HFFc6 (cell line): ENCODE results near the gene METAP1D. TPM values are rescaled to one million over a fixed set of nuclear protein-coding genes. Genes with fewer than 3 reads are reported as not detected.
"Not testable (repeated sequence)": the region's sequence is repeated elsewhere in the genome, so short reads cannot be mapped to it uniquely, and the experiment has no call there.

ENCODE experiments used
- DNase-seq: peaks from one replicate; pipeline ENCODE4 v3.0.0-alpha.2; 2018
- H3K27ac Mint-ChIP-seq: 2 replicates; pipeline ENCODE4 v1.8.0; 2020; ENCODE audit warnings: mild to moderate bottlenecking, mixed read lengths
- H3K27me3 Mint-ChIP-seq: 2 replicates; pipeline ENCODE4 v1.8.0; 2021; ENCODE audit warnings: mild to moderate bottlenecking, moderate library complexity, mixed read lengths; ENCODE audit not compliant: insufficient read depth
- H3K36me3 Mint-ChIP-seq: 2 replicates; pipeline ENCODE4 v1.8.0; 2021; ENCODE audit warnings: low read depth, mixed read lengths
- H3K4me1 Mint-ChIP-seq: 2 replicates; pipeline ENCODE4 v1.8.0; 2020; ENCODE audit warnings: low read depth, mixed read lengths
- H3K4me3 Mint-ChIP-seq: 2 replicates; pipeline ENCODE4 v1.8.0; 2020; ENCODE audit warnings: mild to moderate bottlenecking, moderate library complexity, mixed read lengths
- H3K9me3 Mint-ChIP-seq: 2 replicates; pipeline ENCODE4 v1.8.0; 2020; ENCODE audit warnings: mild to moderate bottlenecking, mixed read lengths
- CTCF ChIP-seq: fragments of 200-600 bp; sonication (generic); IDR thresholded peaks from 2 replicates; pipeline ENCODE4 v1.5.0; 2021; ENCODE audit warnings: antibody characterized with exemption, mild to moderate bottlenecking
- total RNA-seq, 6 experiments: library from RNA; stranded (reverse); fragmentation: NEBNext Ultra II Directional; extraction: Animal tissue kit (Norgen Biotek cat#: 25700); gene quantifications; 2 replicates in 1 of 6; 3 replicates in 5 of 6; pipeline ENCODE4 v1.2.3, GENCODE V29; 2021

Gene METAP1D
- total RNA-seq, 6 experiments from 2014 or later, result 5.3 to 7.5 (median 6.2) TPM

DNA sequence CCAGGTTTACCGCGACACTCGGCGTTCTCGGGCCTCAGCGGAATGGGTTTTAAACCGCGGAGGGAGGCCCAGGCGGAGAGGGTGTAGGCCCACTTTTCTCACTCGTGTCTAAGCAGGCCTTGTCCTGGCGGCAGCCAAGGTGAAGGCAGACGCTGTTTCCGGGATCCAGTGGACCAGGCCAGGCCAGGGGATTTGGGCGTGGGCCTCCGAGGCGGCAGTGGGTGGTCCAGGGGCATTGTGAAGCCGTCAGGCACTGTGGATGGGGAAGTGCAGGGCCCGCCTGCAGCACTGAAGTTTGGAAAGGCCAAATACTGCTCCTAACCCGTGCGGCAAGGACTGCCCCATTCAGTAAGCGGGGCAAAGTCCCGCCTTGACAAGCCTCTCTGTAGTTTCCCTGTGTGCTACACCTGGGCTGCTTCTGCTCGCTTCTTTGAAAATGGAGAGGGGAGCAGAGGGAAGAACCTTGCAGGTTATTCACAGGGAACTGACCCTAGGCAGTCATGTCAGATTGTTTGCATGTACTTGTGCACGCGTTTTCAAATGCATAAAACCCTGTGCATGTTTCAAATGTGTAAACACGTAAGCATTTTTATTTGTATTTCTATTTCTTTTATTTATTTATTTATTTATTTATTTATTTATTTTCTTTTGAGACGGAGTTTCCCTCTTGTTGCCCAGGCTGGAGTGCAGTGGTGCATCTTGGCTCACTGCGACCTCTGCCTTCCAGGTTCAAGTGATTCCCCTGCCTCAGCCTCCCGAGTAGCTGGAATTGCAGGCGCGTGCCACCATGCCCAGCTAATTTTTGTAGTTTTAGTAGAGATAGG lies 110.4 kb downstream of the METAP1D start:
- Mint-ChIP-seq H3K27ac (no peak overlapping the region), H3K4me1 (peaks cover 16% of the 10 kb centered on the region), H3K4me3 (no peak overlapping the region), H3K27me3 (no peaks in the 10 kb centered on the region), H3K36me3 (no peaks in the 10 kb centered on the region), H3K9me3 (no peaks in the 10 kb centered on the region)
- no peak for TF ChIP-seq CTCF
- no peak for DNase-seq

DNA sequence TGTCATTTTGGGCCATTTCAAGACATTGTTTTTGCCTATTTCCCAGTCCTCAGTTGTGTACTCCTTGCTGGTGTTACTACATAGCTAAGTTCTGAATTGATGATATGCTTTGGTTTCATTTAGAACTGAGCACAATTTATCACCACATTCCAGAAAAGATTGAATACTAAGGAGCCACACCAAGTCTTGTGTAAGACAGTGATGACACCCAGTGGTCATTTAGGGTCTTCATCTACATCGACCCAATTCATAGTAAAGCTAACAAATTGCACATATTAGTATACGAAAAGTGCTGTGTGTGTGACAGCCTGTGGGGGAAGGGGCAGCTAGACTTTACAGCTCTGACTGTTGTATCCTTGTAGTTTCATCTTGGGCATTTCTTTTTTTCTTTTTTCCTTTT lies 113.9 kb downstream of the METAP1D start:
- Mint-ChIP-seq H3K27ac (no peak overlapping the region), H3K9me3 (no peaks in the 10 kb centered on the region), H3K4me1 (peaks cover 9% of the 10 kb centered on the region), H3K4me3 (no peak overlapping the region), H3K36me3 (no peaks in the 10 kb centered on the region), H3K27me3 (no peaks in the 10 kb centered on the region)
- TF ChIP-seq CTCF, result peak; percentile 76
- DNase-seq, result peak; percentile 49

DNA sequence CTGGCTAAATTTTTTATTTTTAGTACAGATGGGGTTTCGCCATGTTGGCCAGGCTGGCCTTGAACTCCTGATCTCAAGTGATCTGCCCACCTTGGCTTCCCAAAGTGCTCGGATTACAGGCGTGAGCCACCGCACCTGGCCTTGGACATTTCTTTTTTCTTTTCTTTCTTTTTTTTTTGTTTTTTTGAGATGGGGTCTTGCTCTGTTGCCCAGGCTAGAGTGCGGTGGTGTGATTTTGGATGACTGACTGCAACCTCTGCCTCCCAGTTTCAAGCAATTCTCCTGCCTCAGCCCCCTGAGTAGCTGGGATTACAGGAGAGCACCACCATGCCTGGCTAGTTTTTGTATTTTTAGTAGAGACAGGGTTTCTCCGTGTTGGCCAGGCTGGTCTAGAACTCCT lies 114.4 kb downstream of the METAP1D start:
- not testable (repeated sequence) for DNase-seq, H3K9me3 Mint-ChIP-seq, H3K27ac Mint-ChIP-seq, H3K36me3 Mint-ChIP-seq, H3K27me3 Mint-ChIP-seq, H3K4me3 Mint-ChIP-seq
- peaks cover 15% of the 10 kb centered on the region for H3K4me1 Mint-ChIP-seq

DNA sequence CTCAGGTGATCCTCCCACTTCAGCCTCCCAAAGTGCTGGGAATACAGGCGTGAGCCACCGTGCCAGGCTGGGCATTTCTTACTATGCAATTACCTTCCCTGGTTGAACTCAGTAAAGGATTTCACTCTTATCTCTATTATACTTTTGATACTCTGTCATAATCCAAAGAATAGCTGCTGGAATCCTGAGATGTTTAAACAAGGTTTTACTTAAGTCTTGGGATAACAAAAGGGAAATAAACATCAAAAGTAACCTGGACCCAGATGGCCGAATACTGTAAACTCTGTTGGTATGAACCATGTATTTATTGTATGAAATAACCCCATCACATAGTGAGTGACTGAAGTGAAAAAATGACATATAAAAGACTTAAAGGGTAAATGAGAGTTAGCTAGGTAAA lies 114.8 kb downstream of the METAP1D start:
- H3K9me3 Mint-ChIP-seq, result no peaks in the 10 kb centered on the region
- no peak for DNase-seq
- H3K4me3 Mint-ChIP-seq, result no peak overlapping the region
- H3K27ac Mint-ChIP-seq, result no peak overlapping the region
- H3K36me3 Mint-ChIP-seq, result no peaks in the 10 kb centered on the region
- H3K27me3 Mint-ChIP-seq, result no peaks in the 10 kb centered on the region
- H3K4me1 Mint-ChIP-seq, result peaks cover 19% of the 10 kb centered on the region
- TF ChIP-seq CTCF, result no peak

GRCh38 chr2:172116107-172116506 lies 116.4 kb downstream of the METAP1D start:
- no peak overlapping the region for H3K4me3 Mint-ChIP-seq
- TF ChIP-seq CTCF, result no peak
- no peak for DNase-seq
- H3K9me3 Mint-ChIP-seq, result no peaks in the 10 kb centered on the region
- peaks cover 26% of the 10 kb centered on the region for H3K4me1 Mint-ChIP-seq
- no peaks in the 10 kb centered on the region for H3K36me3 Mint-ChIP-seq
- no peak overlapping the region for H3K27ac Mint-ChIP-seq
- no peaks in the 10 kb centered on the region for H3K27me3 Mint-ChIP-seq

DNA sequence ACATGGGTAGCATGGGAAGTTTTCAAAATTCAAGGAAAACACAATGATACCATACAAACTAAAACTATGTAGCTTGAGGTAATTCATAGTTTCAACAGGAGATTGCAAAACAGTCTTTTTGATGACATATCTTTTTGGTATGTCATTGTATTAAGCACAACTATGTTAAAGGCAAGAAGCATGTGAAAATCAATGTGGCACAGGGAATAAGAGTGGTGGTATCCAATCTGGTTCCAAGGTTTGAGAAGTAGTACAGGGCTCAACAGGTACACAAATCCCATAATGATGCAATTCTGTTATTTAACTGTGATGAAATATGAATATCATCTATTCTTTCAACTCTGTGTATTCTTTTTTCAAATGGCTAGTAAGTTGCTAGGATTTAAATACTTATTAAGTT lies 119.3 kb downstream of the METAP1D start:
- H3K4me3 Mint-ChIP-seq, result peak overlapping the region; percentile 39
- H3K27ac Mint-ChIP-seq, result peak overlapping the region; percentile 70
- no peaks in the 10 kb centered on the region for H3K36me3 Mint-ChIP-seq
- H3K9me3 Mint-ChIP-seq, result no peaks in the 10 kb centered on the region
- no peaks in the 10 kb centered on the region for H3K27me3 Mint-ChIP-seq
- TF ChIP-seq CTCF, result no peak
- peak; percentile 59 for DNase-seq
- peaks cover 27% of the 10 kb centered on the region for H3K4me1 Mint-ChIP-seq
